ENCODE measurements around the gene SLIT3.

Gene SLIT3

DNA sequence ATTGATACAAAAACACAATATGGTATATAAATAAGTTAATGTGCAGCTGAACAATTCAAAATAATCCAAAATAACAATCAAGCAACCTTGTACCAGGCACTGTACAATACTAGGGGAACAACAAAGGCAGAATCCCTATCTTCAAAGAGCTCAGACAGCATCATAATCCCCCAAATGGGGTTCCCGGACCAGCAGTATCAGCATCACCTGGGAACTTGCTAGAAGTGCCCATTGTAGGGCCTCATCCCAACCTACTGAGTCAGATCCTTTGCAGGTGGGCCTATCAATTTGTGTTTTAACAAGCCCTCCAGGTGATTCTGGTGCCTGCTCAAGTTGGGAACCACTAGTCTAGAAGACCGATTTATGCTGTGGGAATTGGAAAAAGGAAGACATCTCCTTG lies 27.1 kb downstream of the SLIT3 start:
- TF ChIP-seq SPI1 (IDR thresholded peaks at IDR 0.05; ENCODE audit: low read depth, low read length) (no peak), TAF1 (IDR thresholded peaks at IDR 0.05; ENCODE audit: low read depth, low read length) (no peak), POLR2AphosphoS5 (IDR thresholded peaks at IDR 0.05; ENCODE audit: low read depth, low read length) (no peak)
- FAIRE-seq (no peak), DNase-seq (ENCODE audit: insufficient read length, low spot score) (no peak)

DNA sequence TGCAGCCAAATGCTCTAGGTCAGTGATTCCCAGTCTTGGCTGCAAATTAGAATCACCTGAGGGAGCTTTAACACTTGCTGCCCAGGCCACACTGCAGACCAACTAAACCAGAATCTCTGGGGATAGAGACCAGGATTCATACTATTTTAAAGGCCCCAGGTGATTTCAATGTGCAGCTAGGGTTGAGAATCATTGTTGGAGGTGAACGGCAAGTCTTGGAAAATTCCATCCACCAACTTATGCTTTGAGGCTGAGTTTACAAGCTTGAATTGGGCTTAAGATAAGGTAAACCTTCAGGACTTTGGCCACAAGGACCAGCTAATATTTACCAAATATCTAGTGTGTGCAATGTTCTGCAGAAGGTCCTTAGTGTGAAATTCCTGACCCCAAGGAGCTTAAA lies 27.5 kb downstream of the SLIT3 start:
- FAIRE-seq, result no peak
- TF ChIP-seq POU2F2 (IDR thresholded peaks at IDR 0.05; ENCODE audit: low read depth, low read length), result no peak
- no peak for TF ChIP-seq TAF1 (IDR thresholded peaks at IDR 0.05; ENCODE audit: low read depth, low read length)
- TF ChIP-seq SPI1 (IDR thresholded peaks at IDR 0.05; ENCODE audit: low read depth, low read length), result no peak
- DNase-seq (ENCODE audit: insufficient read length, low spot score), result no peak

DNA sequence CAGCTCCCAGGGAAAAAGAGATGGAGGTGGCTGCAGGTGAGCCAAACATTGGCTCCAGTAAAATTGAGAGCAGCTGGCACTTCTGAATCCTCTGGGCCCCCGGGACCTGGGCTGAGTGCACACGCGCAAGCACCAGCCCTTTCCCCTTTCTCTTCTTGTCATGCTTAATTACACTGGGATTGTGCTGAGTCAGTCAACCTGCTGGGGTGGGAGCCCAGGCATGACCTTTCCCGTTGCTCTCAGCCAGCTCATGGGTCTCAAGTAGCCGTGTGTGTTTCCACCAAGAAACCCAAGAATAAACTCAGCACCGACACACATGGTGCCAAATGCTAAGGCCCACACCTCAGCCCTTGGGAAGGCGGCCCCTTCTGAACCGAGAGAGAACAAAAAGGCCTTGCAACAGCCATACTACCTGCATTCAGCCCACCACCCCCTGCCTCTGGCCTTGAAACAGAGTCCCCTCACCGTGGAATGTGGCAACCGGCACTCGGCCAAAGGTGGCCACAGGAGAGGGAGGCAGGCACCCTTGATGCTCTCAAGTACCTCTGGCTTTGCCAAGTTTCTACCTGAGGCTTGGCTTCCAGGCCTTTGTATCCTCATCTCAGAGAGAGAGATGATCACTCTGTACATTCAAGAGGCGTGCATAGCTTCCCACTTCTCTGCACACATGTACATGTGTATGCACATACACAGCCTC lies 28.1 kb downstream of the SLIT3 start:
- FAIRE-seq (no peak), DNase-seq (ENCODE audit: insufficient read length, low spot score) (no peak)
- no peak for TF ChIP-seq TAF1 (IDR thresholded peaks at IDR 0.05; ENCODE audit: low read depth, low read length)
- no peak for TF ChIP-seq POU2F2 (IDR thresholded peaks at IDR 0.05; ENCODE audit: low read depth, low read length)
- no peak for TF ChIP-seq POLR2A (IDR thresholded peaks at IDR 0.05; ENCODE audit: low read depth, low read length)
- no peak for TF ChIP-seq POLR2AphosphoS5 (IDR thresholded peaks at IDR 0.05; ENCODE audit: low read depth, low read length)
- TF ChIP-seq SPI1 (IDR thresholded peaks at IDR 0.05; ENCODE audit: low read depth, low read length), result no peak
- no peak for TF ChIP-seq PAX5 (IDR thresholded peaks at IDR 0.05; ENCODE audit: insufficient read depth, low read length, severe bottlenecking)

DNA sequence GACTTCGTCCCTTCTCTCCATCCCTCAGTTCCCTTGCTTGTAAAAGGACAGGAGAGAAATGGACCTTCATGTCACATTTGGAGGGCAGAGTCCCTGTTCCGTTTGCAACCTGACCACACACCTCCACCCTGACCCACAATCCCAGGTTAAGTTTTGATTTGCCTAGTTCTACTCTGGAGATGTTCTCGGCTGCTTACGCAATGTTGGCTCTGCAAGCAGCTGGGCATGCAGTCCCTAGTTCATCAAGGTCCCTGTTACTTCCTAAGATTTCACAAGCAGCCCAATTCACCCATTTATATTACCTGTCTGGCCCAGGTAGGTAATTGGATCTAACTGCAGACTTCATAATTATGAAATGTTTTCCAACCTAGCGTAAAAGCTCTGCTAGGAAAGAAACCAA lies 28.8 kb downstream of the SLIT3 start:
- FAIRE-seq, result no peak
- TF ChIP-seq POU2F2 (IDR thresholded peaks at IDR 0.05; ENCODE audit: low read depth, low read length) (no peak), POLR2AphosphoS5 (IDR thresholded peaks at IDR 0.05; ENCODE audit: low read depth, low read length) (no peak), PAX5 (IDR thresholded peaks at IDR 0.05; ENCODE audit: insufficient read depth, low read length, severe bottlenecking) (no peak), SPI1 (IDR thresholded peaks at IDR 0.05; ENCODE audit: low read depth, low read length) (no peak), TAF1 (IDR thresholded peaks at IDR 0.05; ENCODE audit: low read depth, low read length) (no peak), POLR2A (IDR thresholded peaks at IDR 0.05; ENCODE audit: low read depth, low read length) (no peak)
- no peak for DNase-seq (ENCODE audit: insufficient read length, low spot score)

DNA sequence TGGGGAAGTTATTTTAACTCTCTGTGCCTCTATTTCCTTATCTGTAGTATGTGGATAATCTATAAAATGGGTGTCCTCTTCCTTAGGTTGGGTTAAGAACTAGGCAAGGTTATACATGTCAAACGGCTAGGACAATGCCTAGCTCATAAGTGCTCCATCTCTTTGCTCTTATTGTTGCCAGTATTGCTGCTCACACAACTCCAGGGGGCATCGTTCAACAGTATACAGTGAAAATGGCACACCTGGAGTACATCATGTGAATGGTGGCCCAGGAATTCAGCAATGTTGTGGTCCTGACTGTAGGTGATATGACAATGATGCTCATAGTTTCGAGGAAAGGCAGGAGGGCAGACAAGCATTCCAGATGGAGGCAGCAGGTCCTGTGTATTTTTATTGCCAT lies 30.1 kb downstream of the SLIT3 start:
- TF ChIP-seq POLR2AphosphoS5 (IDR thresholded peaks at IDR 0.05; ENCODE audit: low read depth, low read length) (no peak), TAF1 (IDR thresholded peaks at IDR 0.05; ENCODE audit: low read depth, low read length) (no peak), PAX5 (IDR thresholded peaks at IDR 0.05; ENCODE audit: insufficient read depth, low read length, severe bottlenecking) (no peak), SPI1 (IDR thresholded peaks at IDR 0.05; ENCODE audit: low read depth, low read length) (no peak), POLR2A (IDR thresholded peaks at IDR 0.05; ENCODE audit: low read depth, low read length) (no peak), POU2F2 (IDR thresholded peaks at IDR 0.05; ENCODE audit: low read depth, low read length) (no peak)
- DNase-seq (ENCODE audit: insufficient read length, low spot score), result no peak
- no peak for FAIRE-seq

DNA sequence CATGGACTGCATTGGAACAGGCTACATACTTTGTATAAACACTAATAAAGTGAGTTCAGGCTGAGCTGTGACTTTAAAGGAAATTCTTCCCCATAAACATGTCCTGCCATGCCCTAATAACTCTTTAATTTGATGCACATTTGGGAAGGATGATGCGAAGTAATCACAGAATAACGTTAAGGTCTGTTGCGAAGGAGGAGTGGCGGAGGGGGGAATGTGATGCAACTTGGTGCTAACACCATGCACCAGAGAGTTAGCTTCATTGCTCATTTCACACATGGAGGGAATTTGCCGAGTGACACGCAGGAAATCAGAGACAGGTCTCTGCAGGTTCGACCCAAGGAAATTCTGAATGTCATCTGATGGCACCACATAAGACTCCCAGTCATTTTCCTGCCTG lies 32.9 kb downstream of the SLIT3 start:
- FAIRE-seq (no peak), DNase-seq (ENCODE audit: insufficient read length, low spot score) (no peak)
- no peak for TF ChIP-seq POLR2AphosphoS5 (IDR thresholded peaks at IDR 0.05; ENCODE audit: low read depth, low read length)
- no peak for TF ChIP-seq PAX5 (IDR thresholded peaks at IDR 0.05; ENCODE audit: insufficient read depth, low read length, severe bottlenecking)

DNA sequence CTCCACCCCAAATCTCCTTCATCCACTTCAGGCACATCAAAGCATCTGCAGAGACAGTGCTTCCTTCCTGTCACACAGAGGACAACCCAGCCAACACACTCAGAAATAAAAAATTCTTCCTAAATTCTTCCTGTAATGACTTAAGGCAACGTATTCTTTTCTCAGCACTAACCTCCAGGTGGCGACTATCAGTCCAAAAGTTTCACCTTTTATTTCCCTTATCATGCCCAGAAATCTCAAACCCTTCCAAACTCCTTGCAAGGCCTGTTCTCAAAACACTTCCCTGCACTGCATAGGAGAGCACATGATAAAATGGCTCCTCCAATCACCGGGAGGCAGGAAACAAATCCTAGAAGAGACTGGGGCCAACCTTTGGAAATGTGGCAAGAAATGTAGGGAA lies 35.1 kb downstream of the SLIT3 start:
- DNase-seq (ENCODE audit: insufficient read length, low spot score) (no peak), FAIRE-seq (no peak)
- TF ChIP-seq POU2F2 (IDR thresholded peaks at IDR 0.05; ENCODE audit: low read depth, low read length) (no peak), TAF1 (IDR thresholded peaks at IDR 0.05; ENCODE audit: low read depth, low read length) (no peak), POLR2AphosphoS5 (IDR thresholded peaks at IDR 0.05; ENCODE audit: low read depth, low read length) (no peak), POLR2A (IDR thresholded peaks at IDR 0.05; ENCODE audit: low read depth, low read length) (no peak), PAX5 (IDR thresholded peaks at IDR 0.05; ENCODE audit: insufficient read depth, low read length, severe bottlenecking) (no peak), SPI1 (IDR thresholded peaks at IDR 0.05; ENCODE audit: low read depth, low read length) (no peak)

DNA sequence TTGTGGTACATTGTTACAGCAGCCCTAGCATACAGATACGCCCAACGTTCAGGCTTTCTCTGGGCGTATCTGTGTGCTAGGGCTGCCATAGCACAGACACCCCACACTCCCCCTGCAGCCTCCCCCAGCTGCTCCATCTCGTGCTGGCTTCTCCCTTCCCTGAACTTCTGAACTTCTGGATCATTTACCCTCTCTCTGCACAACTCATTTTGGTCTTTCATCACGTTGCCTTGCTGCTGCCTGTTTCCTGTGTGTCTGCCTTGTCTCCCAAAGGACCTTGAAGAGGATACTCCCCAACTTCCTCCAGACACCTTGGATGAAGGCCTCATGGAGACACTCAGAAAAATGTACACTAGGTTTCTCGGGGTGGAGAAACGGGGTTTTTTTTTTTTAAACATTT lies 37.3 kb downstream of the SLIT3 start:
- TF ChIP-seq PAX5 (IDR thresholded peaks at IDR 0.05; ENCODE audit: insufficient read depth, low read length, severe bottlenecking), result no peak
- no peak for TF ChIP-seq TAF1 (IDR thresholded peaks at IDR 0.05; ENCODE audit: low read depth, low read length)
- no peak for TF ChIP-seq SPI1 (IDR thresholded peaks at IDR 0.05; ENCODE audit: low read depth, low read length)
- no peak for TF ChIP-seq POU2F2 (IDR thresholded peaks at IDR 0.05; ENCODE audit: low read depth, low read length)
- TF ChIP-seq POLR2AphosphoS5 (IDR thresholded peaks at IDR 0.05; ENCODE audit: low read depth, low read length), result no peak
- TF ChIP-seq POLR2A (IDR thresholded peaks at IDR 0.05; ENCODE audit: low read depth, low read length), result no peak
- no peak for DNase-seq (ENCODE audit: insufficient read length, low spot score)
- FAIRE-seq, result no peak

DNA sequence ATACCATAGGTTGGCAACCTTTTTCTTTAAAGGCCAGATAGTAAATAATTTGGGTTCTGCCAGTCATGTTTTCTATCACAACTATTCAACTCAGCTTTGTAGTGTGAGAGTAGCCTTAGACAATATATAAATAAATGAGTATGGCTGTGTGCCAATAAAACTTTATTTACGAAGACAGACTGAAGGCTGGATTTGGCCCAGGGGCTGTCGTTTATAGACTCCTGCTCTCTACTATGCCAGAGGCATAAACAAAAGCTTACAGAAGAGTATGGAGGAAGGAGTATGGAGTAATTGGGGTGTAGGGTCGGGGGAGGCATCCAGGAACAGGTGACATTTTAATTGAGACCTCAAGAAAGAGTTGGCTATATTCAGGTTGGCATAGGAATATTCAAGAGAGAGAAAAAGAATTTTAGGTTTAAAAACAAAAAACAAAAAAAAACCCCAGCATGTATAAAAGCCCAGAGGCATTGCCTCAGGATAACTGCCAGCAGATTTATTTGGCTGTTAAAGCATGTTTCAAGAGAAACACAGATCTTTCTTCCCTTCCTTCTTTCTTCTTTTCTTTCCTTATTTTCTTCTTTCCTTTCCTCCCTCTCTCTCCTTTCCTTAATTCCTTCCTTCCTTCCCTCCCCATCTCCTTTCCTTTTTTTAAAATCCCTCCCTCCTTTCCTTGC lies 39.9 kb downstream of the SLIT3 start:
- FAIRE-seq (no peak), DNase-seq (ENCODE audit: insufficient read length, low spot score) (no peak)
- TF ChIP-seq POU2F2 (IDR thresholded peaks at IDR 0.05; ENCODE audit: low read depth, low read length) (no peak), POLR2AphosphoS5 (IDR thresholded peaks at IDR 0.05; ENCODE audit: low read depth, low read length) (no peak), POLR2A (IDR thresholded peaks at IDR 0.05; ENCODE audit: low read depth, low read length) (no peak)

DNA sequence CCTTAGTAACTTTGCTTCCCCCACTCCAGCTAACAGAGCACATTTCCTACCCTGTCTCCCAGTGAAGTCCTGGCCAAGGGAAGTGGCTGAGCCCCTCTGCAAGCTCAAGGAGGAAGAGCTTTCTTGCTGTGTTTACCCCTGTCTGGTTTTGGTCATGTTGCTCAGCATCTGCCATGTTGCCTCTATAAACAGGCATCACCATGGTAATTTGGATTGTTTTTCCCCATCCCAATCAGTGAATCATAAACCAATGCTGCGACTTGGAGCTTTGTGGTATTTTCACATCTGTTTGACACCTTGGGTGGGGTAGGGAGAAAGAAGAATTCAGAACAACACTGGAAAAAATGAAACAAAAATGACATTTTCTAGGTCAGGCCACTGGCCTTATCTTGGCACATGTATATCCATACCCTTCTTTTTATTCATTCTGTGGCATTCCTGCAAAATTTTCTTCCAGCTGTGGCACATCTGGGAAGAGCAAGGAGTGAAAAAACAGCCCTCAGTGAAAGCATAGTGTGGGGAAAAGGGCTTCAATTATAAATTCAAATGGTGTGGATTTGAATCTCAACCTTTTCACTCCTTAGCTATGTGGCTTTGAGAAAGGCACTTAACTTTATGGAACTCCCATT lies 42.5 kb downstream of the SLIT3 start:
- FAIRE-seq (no peak), DNase-seq (ENCODE audit: insufficient read length, low spot score) (no peak)
- TF ChIP-seq POLR2A (IDR thresholded peaks at IDR 0.05; ENCODE audit: low read depth, low read length), result no peak
- TF ChIP-seq TAF1 (IDR thresholded peaks at IDR 0.05; ENCODE audit: low read depth, low read length), result no peak
- TF ChIP-seq SPI1 (IDR thresholded peaks at IDR 0.05; ENCODE audit: low read depth, low read length), result no peak
- TF ChIP-seq PAX5 (IDR thresholded peaks at IDR 0.05; ENCODE audit: insufficient read depth, low read length, severe bottlenecking), result no peak
- no peak for TF ChIP-seq POU2F2 (IDR thresholded peaks at IDR 0.05; ENCODE audit: low read depth, low read length)
- TF ChIP-seq POLR2AphosphoS5 (IDR thresholded peaks at IDR 0.05; ENCODE audit: low read depth, low read length), result no peak

Data from GM12891 (cell line).